CD4-positive, alpha-beta T cell treated with Interleukin-2 at 100 ng/mL for 4 hours (primary cell): ENCODE results near the gene FAM53B.

ENCODE experiments used
- DNase-seq: peaks from one replicate; pipeline ENCODE4 v3.0.0-alpha.2; 2020; ENCODE audit warnings: low spot score

The FAM53B gene

DNA sequence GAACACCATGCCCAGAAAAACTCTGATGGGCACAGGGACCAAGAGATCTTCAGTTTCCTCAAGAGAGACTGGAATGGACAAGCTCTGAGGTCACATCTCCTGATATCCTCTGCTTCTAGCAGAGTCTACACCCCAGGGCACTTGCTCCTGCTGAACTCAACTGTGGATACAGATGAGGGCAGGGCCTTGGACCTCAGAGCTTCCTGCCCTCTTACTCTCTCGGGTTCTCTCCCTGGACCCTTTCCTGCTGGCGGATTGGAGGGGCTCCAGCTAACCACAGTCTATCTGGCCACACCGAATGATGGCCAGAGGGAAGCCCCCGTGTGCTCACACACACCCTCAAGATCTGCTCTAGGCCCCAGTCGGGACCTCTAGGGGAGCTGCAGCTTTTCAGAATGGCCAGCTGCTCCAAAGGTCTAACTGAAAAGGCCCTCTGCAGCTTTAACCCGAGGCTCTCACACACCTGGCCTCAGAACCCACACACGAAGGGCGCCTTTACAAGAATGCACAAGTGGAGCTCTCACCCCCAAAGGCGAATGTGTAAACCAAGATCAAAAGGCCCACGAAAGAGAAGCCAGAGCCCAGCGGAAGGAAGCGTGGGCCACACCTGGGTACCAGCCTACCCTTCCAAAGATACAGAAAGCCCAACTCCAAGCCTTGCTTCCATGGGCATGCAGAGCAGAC, 65.5 kb downstream of the FAM53B start:
- DNase-seq, result peak; percentile 66

DNA sequence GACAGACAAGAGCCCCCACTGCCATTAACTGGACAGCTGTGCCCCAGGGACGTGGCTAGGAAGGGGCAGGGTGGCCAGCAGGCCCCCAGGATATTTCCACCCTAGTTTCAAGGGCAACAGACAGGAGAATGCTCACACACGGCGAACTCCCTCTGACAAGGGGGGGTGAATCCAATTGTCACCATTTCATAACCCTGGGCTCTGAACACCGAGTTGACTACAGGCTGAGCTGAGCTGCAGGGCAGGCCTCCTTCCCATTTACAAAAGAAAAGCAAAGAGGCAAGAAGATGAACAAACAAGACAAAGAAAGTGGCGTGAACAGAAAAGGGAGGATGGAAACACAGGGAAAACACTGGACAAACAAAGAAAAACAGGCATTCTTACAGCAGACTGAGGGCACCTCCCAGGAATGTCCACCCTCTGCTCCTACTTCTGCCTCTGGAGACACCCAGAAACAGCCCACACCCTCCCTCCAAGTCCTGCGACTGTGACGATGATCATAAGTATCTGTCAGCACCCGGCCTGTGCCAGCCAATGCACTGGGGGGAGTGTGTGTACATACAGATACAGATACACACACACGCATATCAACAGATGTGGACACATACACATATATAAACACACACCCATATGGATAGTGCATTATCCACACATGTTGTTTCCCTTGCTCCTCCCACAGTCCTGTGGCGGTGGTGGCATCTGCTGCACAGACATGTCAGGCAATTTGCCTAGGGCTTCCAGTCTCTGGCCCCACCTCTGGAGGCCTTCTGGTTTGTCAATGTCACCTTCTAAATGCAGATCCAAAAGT, 66.2 kb downstream of the FAM53B start:
- no peak for DNase-seq

DNA sequence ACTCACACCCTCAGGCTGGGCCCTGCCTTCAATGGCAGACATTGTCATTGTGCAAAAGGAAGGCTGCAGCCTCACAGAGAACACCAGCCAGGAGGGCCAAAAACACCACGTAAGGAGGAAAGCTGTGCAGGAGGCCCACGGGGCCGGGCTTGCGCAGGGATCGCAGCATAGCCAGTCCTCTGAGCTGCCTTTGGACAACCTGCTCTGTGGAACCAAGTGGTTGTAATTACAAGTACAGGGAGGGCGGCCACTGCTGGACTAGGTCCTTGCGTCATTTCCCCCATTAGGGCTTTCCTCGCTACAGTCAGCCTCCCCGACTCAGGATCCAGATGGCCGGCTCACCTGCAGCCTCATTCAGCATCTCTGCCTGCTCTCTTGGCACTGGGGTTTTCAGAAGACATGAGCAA, 66.9 kb downstream of the FAM53B start:
- DNase-seq, result no peak

DNA sequence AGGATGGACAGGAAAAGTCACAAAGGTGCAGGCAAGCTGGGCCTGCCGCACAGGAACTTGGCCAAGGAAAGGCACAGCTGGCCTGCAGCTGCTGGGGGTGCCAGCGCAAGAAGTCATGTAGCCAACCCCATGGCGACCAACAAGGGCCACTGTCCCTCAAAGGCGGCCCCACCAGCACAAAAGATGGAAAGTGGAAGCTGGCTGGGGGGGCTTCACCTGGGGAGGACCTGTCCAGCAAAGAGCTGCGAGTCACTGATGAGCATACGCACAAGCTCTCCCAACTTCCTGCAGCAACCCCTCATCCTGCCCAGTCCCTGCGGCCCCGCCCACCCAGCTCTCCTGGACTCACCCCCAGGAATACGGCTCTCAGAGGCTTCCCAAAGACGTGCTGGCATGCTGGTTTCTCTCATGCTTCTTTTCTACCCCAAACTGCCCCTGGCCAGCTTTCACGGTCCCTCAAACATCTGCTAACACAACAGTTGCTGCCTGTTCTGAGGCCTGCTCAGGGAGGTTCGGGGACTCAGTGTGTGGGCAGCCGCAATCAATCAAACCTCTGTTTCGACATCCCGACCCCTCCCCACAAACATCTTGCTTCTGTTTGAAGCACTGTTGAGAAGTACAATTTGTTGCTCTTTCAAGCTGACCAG, 67.6 kb downstream of the FAM53B start:
- DNase-seq, result no peak

DNA sequence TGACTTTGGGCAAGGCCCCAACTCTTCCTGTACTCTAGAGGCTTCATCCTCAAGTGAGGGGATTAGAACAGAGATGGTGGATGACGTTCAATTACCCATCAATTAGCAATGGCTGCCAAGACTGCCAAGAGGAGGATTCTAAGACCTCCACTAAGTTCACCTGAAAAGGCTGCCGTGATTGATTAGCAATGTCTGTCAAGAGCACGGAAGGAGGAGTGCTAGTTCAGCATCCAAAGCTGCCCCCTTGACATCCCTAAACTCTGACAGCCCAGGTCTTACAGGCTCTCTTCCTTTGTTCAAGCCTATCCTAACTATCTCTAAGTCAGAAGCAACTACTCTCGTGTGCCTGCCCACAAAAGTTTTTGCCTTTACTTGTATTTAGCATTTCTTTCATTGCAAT, 68.4 kb downstream of the FAM53B start:
- DNase-seq, result no peak

DNA sequence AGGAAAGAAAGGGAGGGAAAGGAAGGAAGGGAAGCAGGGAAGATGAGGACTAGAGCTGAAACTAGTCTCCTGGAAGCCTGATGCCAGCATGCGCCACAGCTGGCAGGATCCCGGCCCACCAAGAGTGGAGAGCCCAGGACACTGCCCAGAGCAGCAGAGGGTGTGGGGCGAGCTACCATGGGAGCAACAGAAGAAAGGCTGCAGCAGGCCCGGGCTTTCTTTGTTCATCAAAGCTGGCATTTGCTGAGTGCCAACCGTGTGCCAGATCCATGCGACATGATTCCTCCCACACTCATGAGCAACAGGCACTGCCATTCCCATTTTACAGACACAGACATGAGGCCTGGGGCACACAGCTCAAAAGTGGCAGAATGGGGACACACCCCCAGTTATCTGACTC, 68.9 kb downstream of the FAM53B start:
- DNase-seq, result no peak

DNA sequence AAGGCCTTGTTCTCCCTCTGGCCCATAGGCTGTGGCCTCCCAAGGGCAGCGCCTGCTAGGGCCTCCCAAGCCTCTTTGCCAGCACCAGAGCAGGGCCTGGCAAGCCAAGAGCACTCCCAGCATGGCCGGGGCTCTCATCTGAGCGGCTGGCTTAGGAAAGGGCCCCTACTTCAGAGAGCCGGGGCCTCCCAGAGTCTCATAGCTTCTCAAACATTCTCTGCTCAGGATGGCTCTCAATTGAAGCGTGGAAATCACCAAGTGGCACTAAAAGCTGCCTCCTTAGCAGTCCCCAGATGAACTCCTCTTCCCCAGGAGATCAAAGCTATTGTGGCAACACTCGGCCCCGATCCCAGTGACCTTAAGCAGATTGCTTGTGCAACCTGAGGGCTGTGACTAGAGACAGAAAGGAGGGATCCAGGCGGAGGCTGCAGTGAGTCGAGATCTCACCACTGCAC, 69.4 kb downstream of the FAM53B start:
- DNase-seq, result no peak

DNA sequence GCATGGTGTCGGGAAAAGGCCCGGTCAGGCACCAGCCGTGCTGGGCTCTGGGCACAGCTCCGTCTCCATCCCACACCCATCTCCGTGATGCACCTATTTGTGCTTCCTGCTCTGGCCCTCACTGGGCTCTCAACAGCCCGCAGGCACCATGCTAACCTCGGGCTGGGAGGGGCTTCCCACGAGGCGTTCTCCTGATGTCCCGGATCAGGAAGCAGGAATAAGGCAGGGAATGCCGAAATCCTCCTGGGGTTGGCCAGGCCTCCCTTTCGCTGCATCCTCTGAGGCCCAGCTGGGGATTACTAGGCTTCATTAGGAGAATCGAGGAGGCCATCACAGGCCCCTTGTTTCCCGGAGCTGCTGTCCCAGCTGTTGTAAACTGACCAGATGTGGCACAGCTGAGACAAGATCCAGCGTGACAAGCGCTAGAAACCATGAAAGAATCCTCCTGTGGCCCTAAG, 72.0 kb downstream of the FAM53B start:
- DNase-seq, result no peak

DNA sequence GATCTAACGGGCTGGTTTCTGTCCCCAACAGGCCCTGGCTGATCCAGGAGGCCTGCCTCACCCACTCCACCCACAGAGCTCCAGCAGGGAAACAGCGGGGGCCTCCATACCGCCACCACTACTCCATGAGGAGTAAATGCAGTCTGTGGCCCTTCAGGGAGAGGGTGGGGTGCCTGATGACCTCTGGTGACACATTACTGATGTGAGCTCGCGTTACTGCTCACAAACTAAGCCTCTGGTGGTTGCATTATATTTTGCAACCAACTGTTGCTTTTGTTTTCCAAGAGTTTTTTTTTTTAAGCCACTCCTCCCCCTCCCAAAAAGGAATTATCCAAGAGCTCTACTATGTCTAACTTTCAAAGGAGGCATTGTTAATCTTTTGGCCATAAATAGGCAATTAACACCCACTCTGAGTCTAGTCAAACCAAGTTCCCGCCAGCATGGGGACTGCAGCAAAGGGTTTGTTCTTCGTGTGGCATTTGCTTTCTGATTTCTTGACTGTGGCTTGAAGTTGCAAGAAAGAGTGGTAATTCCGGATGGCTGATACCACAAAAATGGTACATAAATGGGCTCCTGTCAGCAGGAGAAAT, 72.6 kb downstream of the FAM53B start:
- no peak for DNase-seq

DNA sequence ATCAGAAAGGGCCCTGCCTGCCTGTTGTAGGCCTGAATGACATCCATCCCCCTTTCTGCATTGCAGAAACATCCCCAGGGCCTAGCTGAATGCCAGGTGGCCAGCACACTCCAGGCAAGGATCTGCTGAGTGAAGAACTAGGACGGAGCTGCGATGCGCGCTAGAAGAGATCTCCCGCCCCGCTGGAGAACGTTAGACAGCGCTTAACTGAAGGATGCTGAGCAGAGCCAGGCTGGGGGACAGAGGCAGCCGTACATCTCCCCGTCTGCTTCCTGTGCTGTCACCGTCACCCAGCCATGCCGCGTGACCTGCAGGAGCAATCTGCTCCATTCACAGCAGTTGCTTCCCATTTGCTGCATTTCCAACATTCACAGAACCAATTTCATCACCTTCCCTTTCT, 73.3 kb downstream of the FAM53B start:
- DNase-seq, result no peak

DNA sequence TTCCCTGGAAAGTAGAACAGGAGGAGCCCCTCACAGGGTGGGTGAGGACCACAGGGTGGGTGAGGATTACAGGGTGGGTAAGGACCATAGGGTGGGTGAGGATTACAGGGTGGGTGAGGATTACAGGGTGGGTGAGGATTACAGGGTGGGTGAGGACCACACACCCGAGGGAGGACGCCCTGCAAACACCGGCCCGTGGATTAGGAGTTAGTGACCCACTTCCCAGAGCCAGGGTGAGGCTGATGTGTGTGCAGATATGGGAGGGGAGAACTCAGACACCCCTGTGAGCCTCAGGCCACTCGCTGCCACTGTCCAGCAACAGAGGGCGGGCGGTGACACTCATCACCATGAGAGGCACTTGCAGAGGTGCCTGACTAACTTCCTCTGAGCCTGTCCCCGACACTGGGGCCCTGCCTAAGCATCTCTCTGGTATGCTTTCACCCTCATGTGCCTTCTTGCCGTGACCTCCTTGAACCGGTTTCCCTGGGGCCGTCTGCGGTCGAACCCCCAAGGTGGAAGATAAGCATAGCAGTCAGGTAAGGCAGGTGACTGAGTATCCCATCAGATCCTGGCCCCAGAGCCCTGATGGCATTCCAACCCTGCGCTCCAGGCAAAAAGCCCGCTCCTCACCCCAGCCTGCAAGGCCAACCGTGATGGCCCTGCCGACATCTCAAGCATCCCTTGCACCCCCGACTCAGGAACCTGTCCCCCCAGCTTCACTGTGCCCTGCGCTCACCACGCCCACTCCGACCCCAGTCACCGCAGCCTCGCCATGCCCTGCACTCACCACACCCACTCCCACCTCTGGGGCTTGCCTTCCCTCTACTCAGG, 74.1 kb downstream of the FAM53B start:
- no peak for DNase-seq

DNA sequence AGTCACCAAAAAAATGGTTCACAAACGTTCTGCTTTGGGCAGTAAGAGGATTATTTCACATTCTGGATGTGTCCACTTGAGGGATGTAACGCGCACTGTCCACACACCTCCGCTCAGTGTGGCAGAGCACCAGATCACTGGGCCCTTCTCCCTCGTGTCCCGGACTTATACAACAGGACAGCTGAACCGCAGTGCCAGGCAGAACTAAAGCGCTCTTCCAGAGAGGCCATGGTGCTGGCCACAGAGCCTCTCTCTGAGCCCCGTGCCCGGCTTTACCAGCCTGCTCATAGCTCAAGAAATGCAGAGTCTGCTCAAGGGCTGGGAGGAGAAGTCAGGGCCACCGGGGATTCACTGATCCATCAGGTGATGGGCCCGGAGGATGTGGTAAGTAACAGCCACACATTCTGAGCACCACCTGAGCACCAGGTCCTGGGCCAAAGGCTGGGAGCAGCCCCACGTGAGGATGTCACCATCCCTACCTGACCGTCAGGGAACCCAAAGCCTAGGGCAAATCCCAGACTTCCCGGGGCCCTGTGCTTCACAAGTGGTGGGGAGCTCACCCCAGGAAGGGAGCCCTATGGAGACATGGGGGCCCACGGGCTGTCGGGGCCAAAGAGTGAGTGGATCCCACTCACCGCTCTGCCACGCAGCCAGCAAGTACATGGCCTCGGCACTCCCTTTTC, 74.9 kb downstream of the FAM53B start:
- DNase-seq, result no peak

DNA sequence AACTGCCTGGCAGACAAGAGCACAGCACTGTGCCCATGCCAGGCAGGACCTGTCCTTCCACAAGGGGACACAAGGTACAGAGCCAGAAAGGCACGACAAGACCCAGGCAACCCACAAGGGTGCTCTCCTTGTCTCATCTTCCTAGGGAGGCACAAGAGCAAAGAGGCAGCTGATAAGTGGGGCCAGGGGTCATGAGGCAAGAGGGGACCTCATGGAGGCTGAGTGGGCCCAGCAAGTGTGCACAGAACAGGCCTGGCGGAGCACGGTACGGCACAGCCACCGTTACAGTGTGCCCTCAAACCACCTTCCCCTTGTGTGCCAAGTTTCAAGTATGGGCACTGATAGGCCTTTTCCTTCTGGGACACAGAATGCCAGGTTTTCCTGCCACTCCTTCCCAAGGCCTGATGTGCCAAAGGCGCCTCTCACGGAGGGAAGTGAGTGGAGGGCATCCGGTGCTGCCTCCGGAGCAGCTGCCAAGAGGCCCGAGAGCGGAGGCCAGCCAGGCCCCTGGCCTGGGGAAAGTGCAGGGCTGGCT, 75.6 kb downstream of the FAM53B start:
- no peak for DNase-seq

DNA sequence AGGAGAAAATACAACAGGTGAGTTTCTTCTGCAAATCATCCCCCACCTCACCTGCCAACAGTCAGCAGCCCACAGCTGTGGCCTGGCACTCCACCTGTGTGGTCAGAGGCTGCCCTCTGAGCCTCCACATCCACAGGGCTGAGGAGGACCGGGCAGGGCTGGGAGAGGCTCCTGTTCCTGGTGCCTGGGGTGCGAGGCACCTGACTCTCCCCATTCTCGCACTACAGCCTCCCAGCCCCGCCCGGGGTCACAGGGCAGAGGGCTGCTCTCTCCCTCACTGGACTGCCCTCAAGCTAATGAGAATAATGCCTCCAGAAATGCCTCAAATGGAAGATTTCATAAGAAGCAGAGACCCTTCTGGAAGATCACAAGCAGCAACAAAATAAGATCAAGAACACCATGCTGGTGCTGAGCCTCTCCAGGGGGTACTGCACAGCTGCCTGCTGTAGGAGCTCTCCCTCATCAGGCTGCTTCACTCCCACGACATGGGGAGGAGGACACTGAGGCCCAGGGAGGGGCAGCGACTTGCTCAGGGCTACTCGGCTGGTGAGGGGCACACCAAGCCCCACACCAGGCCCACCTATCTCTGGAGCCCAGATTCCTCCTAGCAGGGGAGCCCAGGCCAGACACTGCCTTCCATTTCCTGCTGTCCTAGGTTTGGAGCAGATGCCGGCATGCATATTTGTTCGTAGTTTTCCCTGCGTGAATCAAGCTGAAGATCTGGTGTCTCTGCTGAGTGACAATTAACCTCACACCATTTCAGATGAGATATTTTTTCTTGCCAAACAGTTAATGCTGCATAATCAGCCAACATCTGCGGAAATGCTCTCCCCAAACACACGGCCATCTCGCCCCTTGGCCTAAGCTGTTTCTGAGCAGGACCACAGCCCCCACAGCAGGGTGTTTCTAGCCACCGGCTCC, 76.5 kb downstream of the FAM53B start:
- no peak for DNase-seq

DNA sequence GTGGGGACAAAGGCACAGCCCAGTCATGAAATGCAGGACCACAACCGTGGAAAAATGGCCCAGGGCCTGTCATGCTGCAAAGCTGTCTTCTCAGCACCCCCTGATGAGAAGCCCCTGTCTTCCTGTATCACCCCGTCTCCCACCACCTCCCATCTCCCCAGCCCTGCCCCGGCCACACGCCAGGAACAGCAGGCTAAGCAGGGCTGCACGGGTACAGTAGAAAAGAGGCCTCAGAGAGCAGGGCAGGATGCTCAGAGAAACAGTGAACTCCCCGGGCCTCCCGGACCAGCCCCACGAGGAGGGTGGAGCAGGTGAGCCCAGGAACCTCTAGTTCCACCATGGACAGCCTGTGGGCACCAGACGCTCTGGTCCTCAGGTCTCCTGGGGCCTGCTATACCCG, 77.7 kb downstream of the FAM53B start:
- no peak for DNase-seq

DNA sequence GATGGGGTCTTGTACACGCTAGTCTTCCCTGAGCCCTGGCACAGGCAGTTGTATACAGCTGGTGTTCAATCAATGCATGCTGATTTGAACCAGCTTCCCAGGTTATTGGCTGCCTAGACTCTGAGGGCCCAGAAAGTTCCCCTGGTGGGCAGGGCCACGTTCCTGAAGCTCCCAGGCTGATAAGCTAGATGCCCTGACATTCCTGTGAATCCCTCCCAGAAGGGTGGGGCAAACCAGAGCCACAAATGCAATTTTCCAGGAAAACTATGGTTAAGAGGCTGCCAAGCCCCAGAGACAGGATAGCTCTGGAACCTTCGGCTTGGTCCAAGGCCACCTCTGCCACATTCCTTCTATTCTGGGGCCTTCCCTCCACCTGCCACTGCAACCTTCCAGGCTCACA, 78.2 kb downstream of the FAM53B start:
- DNase-seq, result no peak

DNA sequence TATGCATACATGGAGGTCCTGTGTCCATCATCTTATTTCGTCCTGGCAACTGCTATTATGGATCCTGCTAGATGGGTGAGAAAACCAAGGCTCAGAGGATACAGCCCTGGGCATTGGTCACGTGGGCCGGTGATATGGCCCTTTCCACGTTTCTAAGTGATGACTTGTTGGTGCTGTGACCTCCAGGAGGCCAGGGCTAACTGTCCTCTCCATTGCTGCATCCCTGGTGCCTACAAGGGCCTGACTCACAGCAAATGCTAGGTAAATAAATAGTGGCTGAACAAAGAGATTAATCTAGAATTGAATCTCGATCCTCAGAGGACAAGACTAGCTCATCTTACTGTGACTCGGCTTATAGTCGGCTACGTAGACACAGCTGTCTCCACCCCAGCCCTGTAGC, 78.6 kb downstream of the FAM53B start:
- DNase-seq, result no peak

DNA sequence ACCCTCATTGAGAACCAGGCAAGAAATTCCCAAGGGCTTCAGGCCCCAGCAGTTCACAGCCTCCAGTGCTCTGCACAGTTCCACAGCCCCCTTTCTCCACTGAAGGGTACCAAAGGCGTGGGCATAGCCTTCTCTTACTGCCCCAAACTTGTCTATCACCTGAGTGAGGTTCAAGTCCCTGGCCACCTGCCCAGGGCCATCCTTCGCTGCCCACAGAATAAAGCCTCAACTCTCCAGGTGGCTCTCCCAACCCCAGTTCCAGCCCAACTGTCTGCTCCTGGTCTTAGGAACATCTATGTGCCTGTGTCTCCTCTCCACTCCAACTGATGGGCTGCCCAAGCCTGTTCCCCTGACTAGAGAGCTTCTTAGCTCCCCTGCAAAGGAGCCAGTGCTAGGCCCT, 79.1 kb downstream of the FAM53B start:
- DNase-seq, result no peak

DNA sequence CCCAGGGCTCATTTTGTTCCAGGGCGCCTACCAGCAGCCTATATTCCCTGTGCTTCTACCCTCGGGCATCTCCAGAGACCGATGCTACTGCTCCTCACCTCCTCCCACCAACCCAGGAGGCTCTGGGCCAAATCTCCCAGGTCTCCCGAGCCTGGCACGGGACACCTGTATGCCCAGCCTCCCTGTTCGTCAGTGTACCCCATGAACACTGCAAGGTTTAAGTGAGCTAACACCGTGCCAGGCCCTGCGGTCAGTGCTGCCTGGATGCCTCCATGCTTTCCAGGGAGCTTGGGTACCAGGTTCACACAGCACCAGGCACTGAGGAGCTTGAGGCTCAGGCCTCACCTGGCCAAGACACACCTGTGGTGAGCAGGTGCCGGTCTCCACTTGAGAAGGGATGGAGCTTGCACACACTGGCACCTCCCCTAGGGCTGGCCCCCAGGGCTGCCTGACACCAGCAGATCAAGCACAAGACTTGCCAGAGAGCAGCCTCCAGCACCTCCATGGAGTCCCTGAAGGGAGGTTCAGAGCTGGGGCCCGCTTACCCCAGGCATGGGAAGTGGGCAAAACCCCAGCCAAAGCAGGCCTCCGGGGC, 80.3 kb downstream of the FAM53B start:
- DNase-seq, result no peak
